ENCODE measurements around the gene GRAMD1B.

DNA sequence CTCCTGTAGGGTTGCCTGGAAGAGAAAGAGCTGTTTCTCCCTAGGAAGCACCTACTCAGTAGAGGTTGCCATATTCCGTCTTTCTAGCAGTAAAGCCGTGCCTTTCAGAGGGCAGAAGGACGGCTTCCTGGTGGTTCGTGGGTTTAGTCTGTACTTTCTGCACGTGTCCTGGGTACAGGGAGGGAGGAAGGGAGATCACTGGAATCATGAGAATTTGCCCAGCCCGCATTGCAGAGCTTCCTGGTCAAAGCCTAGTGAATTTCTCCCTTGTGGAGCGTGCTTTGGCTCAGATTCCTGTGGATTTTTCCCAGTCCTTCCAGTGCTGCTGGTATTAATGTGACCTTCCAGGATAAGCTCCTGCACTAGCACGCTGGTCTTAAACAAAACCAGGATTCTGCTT, 44.9 kb downstream of the GRAMD1B start:
- no peak for TF ChIP-seq POLR2A (IDR thresholded peaks at IDR 0.05; ENCODE audit: extremely low read depth, insufficient read length)
- TF ChIP-seq CTCF (IDR thresholded peaks at IDR 0.05; ENCODE audit: low read depth, low read length): no peak
- TF ChIP-seq MYC (IDR thresholded peaks at IDR 0.05; ENCODE audit: low read depth, low read length): no peak
- no peak for TF ChIP-seq MAX (IDR thresholded peaks at IDR 0.05; ENCODE audit: low read depth, low read length)
